Activated T-cell treated with anti-CD3 and anti-CD28 coated beads, Interleukin-2, amount 50 U/mL, for 72 hours (primary cell): Measurements from ENCODE around the gene ZNF883. TPM values are rescaled to one million over a fixed set of nuclear protein-coding genes. Genes with fewer than 3 reads are reported as not detected.

Experiments used
- ATAC-seq, 2 donors: fragments of 150-1000 bp; cut with Tn5 transposase; replicated peaks in 1 of 2; 2 replicates each; pipeline ENCODE4 v1.10.0; 2021; ENCODE audit warnings: moderate library complexity in 2 of 2, mild to moderate bottlenecking in 1 of 2
- DNase-seq, 2 donors: peaks; one replicate each; pipeline ENCODE4 v3.0.0; 2021 to 2022; ENCODE audit warnings: mixed read lengths in 1 of 2
- H3K27ac Mint-ChIP-seq: one replicate; pipeline ENCODE4 v1.8.0; 2022; ENCODE audit warnings: mild to moderate bottlenecking, moderate library complexity, mixed read lengths
- H3K27me3 Mint-ChIP-seq: one replicate; pipeline ENCODE4 v1.8.0; 2022; ENCODE audit warnings: low read depth, mixed read lengths
- H3K36me3 Mint-ChIP-seq, 2 donors: one replicate each; pipeline ENCODE4 v1.8.0; 2022; ENCODE audit warnings: mixed read lengths in 2 of 2, mild to moderate bottlenecking in 1 of 2; ENCODE audit not compliant: insufficient read depth in 2 of 2
- H3K4me1 Mint-ChIP-seq: one replicate; pipeline ENCODE4 v1.8.0; 2022; ENCODE audit warnings: low read depth, mixed read lengths
- H3K4me3 Mint-ChIP-seq, 2 donors: one replicate each; pipeline ENCODE4 v1.8.0; 2022; ENCODE audit warnings: mild to moderate bottlenecking in 2 of 2, mixed read lengths in 2 of 2, moderate library complexity in 2 of 2
- H3K9me3 Mint-ChIP-seq, 2 donors: one replicate each; pipeline ENCODE4 v1.8.0; 2022; ENCODE audit warnings: mixed read lengths in 2 of 2
- total RNA-seq, 2 donors: library from RNA; stranded (reverse); gene quantifications; one replicate each; pipeline ENCODE4 v1.2.3, GENCODE V29; 2022

The ZNF883 gene
- total RNA-seq, 2 donors from 2014 or later: 0.49 to 0.89 TPM

DNA sequence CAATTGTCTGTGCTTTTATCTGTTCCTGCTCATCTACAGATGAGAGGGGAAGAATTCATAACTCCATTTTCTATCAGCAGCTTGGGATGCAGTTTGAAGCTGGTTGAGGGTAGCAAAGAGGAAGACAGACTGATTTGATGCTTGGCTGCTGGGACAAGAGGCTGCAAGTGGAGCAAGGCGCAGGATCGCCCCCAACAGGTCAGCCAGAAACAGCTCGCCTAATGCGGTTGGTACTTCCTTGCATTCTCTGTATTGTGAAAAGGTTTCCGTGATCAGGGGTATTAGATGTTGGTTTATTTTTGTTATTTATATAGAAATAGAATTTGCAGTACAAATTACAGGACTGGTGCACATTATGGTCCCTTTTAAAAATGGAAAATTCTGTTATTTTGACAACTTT is 40.6 kb downstream of the ZNF883 start:
- Mint-ChIP-seq H3K9me3 (peaks cover 2 to 10% of the 10 kb centered on the region in 2 donors), H3K27me3 (peaks cover 20% of the 10 kb centered on the region), H3K27ac (no peak overlapping the region), H3K36me3 (peaks cover 0 to 1% of the 10 kb centered on the region in 2 donors), H3K4me1 (no peaks in the 10 kb centered on the region), H3K4me3 (no peak overlapping the region)
- ATAC-seq: no peak
- peak; percentile 12 to 15 for DNase-seq

DNA sequence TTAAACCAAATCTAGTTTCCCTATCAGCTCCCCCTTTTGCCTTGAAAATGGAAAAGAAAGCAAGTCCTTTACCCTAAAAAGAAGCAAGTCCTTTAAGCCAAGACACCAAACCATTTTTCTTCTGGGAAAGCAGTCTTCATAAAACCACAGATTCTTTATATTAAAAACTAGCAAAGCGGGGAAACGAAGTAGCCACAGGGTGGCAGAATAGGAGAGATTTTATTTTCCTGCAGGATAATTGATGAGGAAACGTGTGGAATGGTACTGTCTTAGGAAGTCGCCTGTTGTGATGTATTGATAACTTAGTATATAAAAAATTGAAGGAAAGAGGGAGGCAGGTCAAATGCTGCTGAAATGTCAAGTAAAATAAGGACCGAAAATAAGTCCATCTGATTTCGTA is 41.1 kb downstream of the ZNF883 start:
- Mint-ChIP-seq H3K36me3 (peaks cover 0 to 1% of the 10 kb centered on the region in 2 donors), H3K27me3 (peaks cover 20% of the 10 kb centered on the region), H3K9me3 (peaks cover 2 to 9% of the 10 kb centered on the region in 2 donors), H3K4me1 (no peaks in the 10 kb centered on the region), H3K4me3 (no peak overlapping the region), H3K27ac (no peak overlapping the region)
- ATAC-seq (no peak), DNase-seq (no peak)

DNA sequence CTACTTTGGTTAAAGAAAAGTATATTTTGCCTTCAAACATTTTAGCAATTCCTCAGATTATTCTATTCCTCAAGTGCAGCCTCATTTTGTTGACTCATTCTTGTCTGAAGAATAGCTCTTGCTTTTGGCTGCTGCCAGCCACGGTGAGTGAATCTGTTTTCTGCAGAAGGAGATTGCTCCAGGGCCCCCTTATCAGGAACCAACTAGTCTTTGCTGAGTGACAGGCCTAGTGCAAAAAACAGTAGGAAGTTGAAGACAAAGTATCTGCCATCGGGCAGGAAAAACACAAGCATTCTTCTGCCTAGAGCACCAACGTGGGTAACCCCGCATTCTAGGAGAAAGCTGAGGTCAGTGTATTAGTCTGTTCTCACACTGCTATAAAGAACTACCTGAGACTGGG is 42.3 kb downstream of the ZNF883 start:
- ATAC-seq (no peak), DNase-seq (no peak)
- Mint-ChIP-seq H3K27ac (no peak overlapping the region), H3K9me3 (peaks cover 2 to 7% of the 10 kb centered on the region in 2 donors), H3K4me3 (no peak overlapping the region), H3K27me3 (peaks cover 20% of the 10 kb centered on the region), H3K36me3 (no peaks in the 10 kb centered on the region), H3K4me1 (no peaks in the 10 kb centered on the region)

DNA sequence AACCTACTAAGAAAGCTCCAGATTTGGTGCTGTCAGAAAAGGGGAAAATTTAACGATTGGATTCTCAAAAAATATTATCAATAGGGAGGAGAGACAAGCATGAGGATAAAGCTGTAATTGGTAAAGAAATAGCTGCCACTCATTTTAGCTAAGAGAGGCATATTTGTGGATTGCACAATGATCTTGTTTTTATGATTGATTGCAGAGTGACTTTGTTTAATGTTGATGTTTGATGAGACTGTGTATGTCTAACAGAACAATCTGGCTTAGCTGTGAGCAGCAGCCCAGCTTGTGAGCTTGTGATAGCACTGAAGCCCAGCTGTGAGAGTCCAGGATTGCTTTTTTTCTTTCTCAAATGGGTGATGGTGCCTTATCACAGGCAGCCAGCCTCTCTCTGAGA is 56.4 kb downstream of the ZNF883 start:
- no peak for ATAC-seq
- no peaks in the 10 kb centered on the region for H3K4me1 Mint-ChIP-seq
- H3K36me3 Mint-ChIP-seq: no peaks in the 10 kb centered on the region

DNA sequence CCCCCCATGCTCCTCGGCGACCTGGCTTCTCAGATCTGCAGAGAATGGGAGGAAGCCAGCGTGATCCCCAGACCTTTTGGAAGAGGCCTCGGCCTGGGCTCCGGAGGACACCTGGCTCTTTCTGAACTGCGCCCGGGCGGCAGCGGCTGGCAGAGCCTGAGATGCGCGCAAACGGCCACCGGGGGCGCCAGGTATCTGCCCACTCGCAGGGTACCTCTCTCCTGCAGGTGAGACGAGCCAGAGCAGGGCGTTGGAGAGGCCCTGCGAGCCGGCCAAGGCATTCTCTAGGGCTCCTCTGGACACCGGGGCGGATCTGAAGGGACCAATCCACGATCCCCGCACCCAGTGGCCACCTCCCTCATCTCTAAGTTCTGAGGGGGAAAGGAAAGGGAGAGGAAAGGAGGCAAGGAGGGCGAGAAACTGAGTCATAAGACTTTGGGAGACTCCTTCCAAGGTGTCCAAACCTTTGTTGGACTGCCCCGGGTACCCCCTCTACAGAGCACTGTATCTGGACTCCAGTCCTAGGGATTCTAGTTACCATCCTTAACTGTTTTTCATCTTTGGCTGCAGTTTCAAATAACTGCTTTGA is 66.3 kb downstream of the ZNF883 start:
- Mint-ChIP-seq H3K9me3 (peaks cover 5 to 13% of the 10 kb centered on the region in 2 donors), H3K27ac (no peak overlapping the region), H3K36me3 (peaks cover 2 to 3% of the 10 kb centered on the region in 2 donors), H3K4me3 (no peak overlapping the region), H3K4me1 (no peaks in the 10 kb centered on the region), H3K27me3 (peaks cover 8% of the 10 kb centered on the region)
- no peak for DNase-seq
- ATAC-seq: no peak

More for the DNA sequence above, 56.4 kb downstream of the ZNF883 start:
- Mint-ChIP-seq H3K4me3 (no peak overlapping the region), H3K27me3 (no peaks in the 10 kb centered on the region), H3K27ac (no peak overlapping the region), H3K9me3 (peaks cover 0 to 1% of the 10 kb centered on the region in 2 donors)
- no peak for DNase-seq

DNA sequence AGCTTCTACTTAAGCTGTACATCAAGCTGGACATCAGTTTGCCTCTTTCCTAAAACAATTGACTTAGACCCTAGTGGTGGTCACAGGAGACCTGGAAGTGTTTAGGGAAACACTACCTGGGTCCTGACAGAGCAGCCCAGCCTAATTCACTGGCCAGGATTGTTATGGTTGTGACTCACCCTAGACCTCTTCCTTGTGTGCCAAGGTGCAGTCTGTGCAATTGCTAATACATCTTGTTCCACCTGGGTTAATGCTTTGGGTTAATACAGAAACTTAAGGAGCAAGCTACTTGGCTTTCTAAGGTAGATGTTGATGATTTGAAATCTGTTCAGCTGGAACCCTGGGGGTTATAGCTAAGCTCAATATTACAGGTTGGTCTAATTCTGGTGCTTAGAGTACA is 72.6 kb downstream of the ZNF883 start:
- no peak overlapping the region for H3K27ac Mint-ChIP-seq
- no peak for DNase-seq

DNA sequence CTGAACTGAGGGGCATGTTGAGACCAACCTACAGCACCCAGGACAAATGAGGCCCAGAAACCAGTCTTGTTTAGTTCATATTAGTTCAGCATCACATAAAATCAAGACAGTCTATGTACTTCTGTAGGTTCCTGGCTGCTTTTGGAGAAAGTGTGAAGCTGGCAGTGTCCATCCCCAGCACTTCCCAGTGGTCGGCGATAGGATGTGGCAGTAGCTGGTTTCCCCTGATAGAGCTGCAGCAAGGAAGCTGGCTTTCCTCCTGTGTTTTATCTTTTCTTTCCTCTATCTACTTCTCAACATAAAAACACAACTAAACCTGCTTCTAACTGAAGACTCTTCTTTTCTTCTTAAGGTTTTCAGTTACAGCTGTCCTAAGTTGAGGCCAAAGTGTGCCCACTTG is 78.3 kb downstream of the ZNF883 start:
- H3K27ac Mint-ChIP-seq: no peak overlapping the region
- DNase-seq: no peak
- H3K4me1 Mint-ChIP-seq: no peaks in the 10 kb centered on the region
- no peak overlapping the region for H3K4me3 Mint-ChIP-seq
- peaks cover 0 to 2% of the 10 kb centered on the region in 2 donors for H3K9me3 Mint-ChIP-seq
- no peak for ATAC-seq
- peaks cover 31% of the 10 kb centered on the region for H3K27me3 Mint-ChIP-seq
- no peaks in the 10 kb centered on the region for H3K36me3 Mint-ChIP-seq

More for the DNA sequence above, 72.6 kb downstream of the ZNF883 start:
- Mint-ChIP-seq H3K27me3 (peaks cover 32% of the 10 kb centered on the region), H3K4me3 (no peak overlapping the region), H3K9me3 (peaks cover 0 to 2% of the 10 kb centered on the region in 2 donors), H3K36me3 (no peaks in the 10 kb centered on the region), H3K4me1 (no peaks in the 10 kb centered on the region)
- ATAC-seq: no peak

DNA sequence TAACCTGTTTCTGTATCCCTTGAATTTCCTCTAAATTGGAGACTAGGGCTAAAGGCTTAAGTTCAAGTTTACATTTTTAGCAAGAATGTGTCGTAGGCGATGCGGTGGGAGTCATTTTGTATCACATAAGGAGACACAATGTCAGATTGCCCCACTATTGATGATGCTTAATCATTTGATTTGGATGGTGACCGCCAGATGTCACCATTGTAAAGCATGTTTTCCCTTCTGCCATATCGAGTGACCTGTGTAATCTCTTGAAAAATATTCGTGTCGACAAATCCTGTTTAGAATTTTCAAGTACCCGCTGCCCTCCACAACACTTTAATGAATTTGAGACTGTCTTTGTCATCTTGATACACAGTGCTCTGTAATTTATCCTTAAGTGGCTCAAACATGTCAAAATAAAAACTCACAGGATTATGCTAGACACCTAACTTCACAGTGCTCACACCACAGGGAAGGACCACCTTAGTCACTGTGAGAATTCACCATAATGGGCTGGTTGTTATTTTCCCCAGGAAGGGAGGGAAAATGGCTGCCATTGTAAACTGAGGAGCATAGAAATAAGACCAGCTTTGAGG is 86.8 kb downstream of the ZNF883 start:
- ATAC-seq: peak; percentile 32 to 65
- Mint-ChIP-seq H3K4me1 (peaks cover 5% of the 10 kb centered on the region), H3K4me3 (no peak overlapping the region), H3K9me3 (no peaks in the 10 kb centered on the region), H3K27ac (no peak overlapping the region), H3K27me3 (peaks cover 43% of the 10 kb centered on the region), H3K36me3 (no peaks in the 10 kb centered on the region)
- DNase-seq: peak; percentile 13 to 16

DNA sequence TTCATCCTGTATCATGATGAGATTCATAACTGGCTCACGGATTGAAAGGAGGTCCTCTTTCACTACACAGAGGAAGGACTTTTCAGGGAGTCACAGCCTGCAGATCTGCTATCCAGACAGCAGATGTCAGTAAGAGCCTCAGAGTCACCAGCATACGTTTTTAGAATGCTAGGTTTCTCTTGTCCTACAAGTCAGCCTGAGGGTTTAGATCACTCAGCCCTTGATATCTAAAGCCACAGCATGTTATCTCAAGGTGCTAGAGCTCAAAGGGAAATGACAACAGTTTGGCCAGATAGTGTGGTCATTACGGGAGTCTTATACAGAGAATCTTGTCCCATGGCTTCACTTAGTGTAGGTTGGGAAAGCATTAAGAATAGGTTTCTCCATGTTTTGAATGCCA is 90.4 kb downstream of the ZNF883 start:
- H3K36me3 Mint-ChIP-seq: no peaks in the 10 kb centered on the region
- no peak overlapping the region for H3K4me3 Mint-ChIP-seq
- H3K27ac Mint-ChIP-seq: no peak overlapping the region
- DNase-seq (peak; percentile 6), ATAC-seq (peak; percentile 54 to 56)
- H3K27me3 Mint-ChIP-seq: peaks cover 64% of the 10 kb centered on the region
- no peaks in the 10 kb centered on the region for H3K9me3 Mint-ChIP-seq
- peaks cover 5% of the 10 kb centered on the region for H3K4me1 Mint-ChIP-seq

DNA sequence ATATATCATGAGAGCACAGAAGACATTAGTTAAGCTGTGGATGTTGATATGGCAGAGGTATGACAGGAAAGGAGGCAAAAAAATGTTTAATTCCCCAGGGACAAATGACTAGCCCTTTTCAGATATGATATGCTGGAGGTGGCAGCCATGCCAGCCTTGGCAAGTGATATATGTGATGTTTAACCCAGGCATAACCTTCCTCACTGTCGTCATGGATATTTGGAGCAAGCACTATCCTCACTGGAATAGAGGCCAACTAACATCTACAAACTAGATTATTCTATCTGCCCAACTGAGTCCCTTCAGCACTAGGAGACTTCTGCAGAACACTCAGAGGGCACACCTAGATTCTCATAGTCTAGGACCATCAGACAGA is 94.0 kb downstream of the ZNF883 start:
- H3K36me3 Mint-ChIP-seq: no peaks in the 10 kb centered on the region
- peaks cover 52% of the 10 kb centered on the region for H3K27me3 Mint-ChIP-seq
- no peaks in the 10 kb centered on the region for H3K9me3 Mint-ChIP-seq
- no peak overlapping the region for H3K27ac Mint-ChIP-seq
- DNase-seq: no peak
- ATAC-seq: no peak
- H3K4me1 Mint-ChIP-seq: no peaks in the 10 kb centered on the region
- no peak overlapping the region for H3K4me3 Mint-ChIP-seq

DNA sequence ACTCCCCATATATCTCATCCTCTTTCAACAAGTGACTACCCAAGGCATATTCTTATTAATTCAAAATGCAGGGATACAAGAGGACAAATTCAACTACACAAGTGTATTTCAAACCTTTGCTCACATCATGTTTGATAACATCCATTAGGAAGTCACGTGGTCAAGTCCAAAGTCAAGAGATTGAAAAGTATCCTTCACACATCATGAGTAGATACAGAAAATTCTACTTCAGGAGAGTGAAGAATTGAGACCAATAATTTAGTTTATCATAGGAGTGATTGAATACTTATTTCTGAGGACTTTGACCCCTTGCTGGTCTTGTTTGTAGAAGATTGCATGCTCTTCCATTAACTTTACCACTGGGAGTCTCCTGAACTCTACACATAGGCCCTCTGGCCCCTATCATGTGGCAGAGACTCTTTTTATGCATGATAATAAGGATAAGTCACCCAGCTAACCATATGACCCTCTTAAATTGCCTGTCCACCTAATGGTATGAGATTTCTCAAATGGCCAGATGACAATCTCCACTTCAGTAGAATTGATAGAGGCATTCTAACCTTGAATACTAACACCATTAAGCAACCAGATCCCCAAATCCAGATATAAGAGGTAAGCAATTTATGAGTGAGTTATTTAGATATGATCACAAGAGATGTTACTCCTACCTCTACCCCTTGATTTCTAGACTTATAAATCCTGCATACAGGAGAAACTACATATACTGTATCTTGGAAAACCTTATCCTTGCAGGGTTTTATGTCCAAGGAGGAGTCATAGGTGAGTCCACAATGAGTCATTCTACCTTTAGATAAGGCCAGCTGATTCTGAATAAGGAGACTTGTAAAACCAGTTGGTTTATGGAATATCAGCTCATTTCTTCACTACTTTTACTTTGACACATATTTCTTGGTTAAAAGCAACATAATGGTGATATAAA is 94.7 kb downstream of the ZNF883 start:
- no peak for DNase-seq
- H3K36me3 Mint-ChIP-seq: no peaks in the 10 kb centered on the region
- no peaks in the 10 kb centered on the region for H3K4me1 Mint-ChIP-seq
- H3K4me3 Mint-ChIP-seq: no peak overlapping the region
- no peak overlapping the region for H3K27ac Mint-ChIP-seq
- ATAC-seq: no peak
- H3K9me3 Mint-ChIP-seq: no peaks in the 10 kb centered on the region
- peaks cover 52% of the 10 kb centered on the region for H3K27me3 Mint-ChIP-seq

DNA sequence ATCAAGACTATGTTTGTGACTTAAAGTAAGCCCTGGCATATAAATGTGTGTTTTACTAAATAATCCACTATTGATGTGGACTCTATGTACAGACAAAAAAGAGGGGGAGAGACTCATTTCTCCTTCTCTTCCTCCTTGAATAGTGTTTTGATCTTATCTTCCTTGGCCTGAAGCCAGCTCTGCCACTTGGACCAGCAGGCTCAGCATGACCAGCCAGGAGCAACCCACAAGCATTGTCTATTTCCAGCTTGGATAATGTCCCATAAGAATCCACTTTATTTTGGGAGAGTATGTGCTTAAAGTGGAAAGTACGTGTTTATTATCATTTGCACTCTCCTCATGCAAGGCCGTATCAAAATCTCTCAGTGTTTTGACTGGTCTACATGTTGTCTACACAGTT is 97.5 kb downstream of the ZNF883 start:
- Mint-ChIP-seq H3K27ac (no peak overlapping the region), H3K9me3 (no peaks in the 10 kb centered on the region), H3K4me1 (no peaks in the 10 kb centered on the region), H3K27me3 (peaks cover 53% of the 10 kb centered on the region), H3K36me3 (no peaks in the 10 kb centered on the region), H3K4me3 (no peak overlapping the region)
- ATAC-seq (no peak), DNase-seq (no peak)

DNA sequence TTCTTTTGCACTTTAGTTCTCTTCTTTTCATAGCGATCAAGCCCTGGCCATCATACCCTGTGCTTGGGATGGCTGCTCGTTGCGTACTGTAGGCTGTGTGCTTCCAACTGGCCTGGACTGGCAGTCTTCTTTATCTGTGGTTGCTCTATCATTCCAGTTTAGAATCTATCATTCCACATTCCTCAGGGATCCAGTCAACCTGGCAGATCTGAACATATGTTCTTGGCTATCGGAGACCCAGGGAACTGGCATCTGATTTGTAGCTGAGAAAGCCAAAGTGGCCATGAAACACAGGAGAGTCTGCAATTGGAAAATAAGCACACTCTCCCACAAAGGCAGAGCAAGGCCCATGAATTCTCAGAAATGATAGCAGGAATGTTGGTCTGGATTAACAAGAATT is 98.7 kb downstream of the ZNF883 start:
- H3K4me1 Mint-ChIP-seq: no peaks in the 10 kb centered on the region
- H3K27me3 Mint-ChIP-seq: peaks cover 46% of the 10 kb centered on the region
- no peaks in the 10 kb centered on the region for H3K36me3 Mint-ChIP-seq
- DNase-seq: no peak
- no peaks in the 10 kb centered on the region for H3K9me3 Mint-ChIP-seq
- H3K27ac Mint-ChIP-seq: no peak overlapping the region
- no peak overlapping the region for H3K4me3 Mint-ChIP-seq
- ATAC-seq: no peak
